ENCODE results near the gene ZBED4. TPM values are rescaled to one million over a fixed set of nuclear protein-coding genes. Genes with fewer than 3 reads are reported as not detected.
A peak's percentile ranks its signal among the peaks of the same experiment; 100 is the strongest.

ZBED4 gene
- total and polyA plus RNA-seq, 2 experiments from 2014 or later = 8.5 to 31.9 TPM

GRCh38 chr22:49916831-49917230, 63.2 kb downstream of the ZBED4 start:
- H3K4me3 ChIP-seq = peak overlapping the region; percentile 87; the same call in 1 of the 2 replicates

DNA sequence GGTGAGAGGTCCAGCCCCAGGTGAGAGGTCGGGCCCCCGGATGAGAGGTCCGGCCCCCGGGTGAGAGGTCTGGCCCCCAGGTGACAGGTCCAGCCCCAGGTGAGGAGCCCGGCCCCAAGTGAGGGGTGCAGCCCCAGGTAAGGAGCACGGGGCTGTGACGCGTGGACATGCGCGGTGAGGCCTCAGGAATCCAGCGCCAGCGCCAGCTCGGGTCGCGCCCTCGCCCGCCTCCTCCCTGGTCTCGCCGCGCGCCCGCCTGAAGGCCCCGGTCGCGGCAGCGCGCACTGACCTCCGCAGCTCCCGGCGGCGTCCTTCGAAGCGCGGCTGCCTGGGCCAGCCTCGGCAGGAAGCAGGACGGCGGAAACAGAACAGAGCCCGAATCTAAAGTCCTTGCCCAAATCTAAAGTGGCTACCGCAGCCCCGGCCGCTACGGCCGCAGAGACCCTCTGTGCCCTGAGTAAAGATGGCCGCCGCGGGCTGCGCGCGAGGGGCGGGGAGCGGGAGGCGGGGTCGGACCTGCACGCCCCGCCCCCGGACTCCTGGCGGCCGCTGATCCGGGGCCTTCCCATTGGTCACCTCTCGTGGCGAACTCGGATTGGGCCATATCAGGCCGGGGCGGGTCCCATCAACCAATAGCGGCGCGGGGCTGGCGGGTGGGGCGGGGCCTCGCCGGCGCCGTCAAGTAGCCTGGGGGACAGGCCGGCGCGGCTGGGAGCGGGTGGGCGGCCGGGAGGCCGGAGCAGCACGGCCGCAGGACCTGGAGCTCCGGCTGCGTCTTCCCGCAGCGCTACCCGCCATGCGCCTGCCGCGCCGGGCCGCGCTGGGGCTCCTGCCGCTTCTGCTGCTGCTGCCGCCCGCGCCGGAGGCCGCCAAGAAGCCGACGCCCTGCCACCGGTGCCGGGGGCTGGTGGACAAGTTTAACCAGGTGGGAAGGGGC, 64.6 kb downstream of the ZBED4 start, which contains the start of the genes ALG12 and CRELD2:
TSS of gene ALG12 (minus strand) at position 465 of the 937 bp plus-strand sequence. CDS start 4,673 bp downstream, outside the sequence.
TSS of gene CRELD2 (plus strand) at position 661 of the 937 bp plus-strand sequence. CDS start at position 797, 136 bp downstream.
- Histone ChIP-seq H3K27ac (ENCODE audit: low read depth) (peak within 1 kb of the TSS; percentile 97), H3K36me3 (ENCODE audit: insufficient read depth) (no peaks in the 10 kb centered on the region), H3K4me1 (ENCODE audit: insufficient read depth) (no peaks in the 10 kb centered on the region; the same call in 1 of the 2 replicates), H3F3A (replicated peaks; ENCODE audit: low read depth) (peaks cover 6% of the 10 kb centered on the region; the same call in 1 of the 2 replicates), H2AFZ (peak within 1 kb of the TSS; percentile 94), H3K79me2 (replicated peaks; ENCODE audit: insufficient read depth) (peaks cover 17% of the 10 kb centered on the region), H3K9me2 (ENCODE audit: insufficient read depth) (no peaks in the 10 kb centered on the region), H3K4me3 (peak within 1 kb of the TSS; percentile 87), H3K27me3 (ENCODE audit: insufficient read depth) (no peaks in the 10 kb centered on the region), H3K4me2 (peak within 1 kb of the TSS; percentile 93), H4K20me1 (replicated peaks; ENCODE audit: insufficient read depth) (no peaks in the 10 kb centered on the region; the same call in 1 of the 2 replicates)
- Mint-ChIP-seq H3K4me1 (peaks cover 2% of the 10 kb centered on the region; the same call in 2 of the 3 replicates), H3K27me3 (ENCODE audit: insufficient read depth, low read depth, poor library complexity) (peaks cover 9% of the 10 kb centered on the region), H3K27ac (peak within 1 kb of the TSS; percentile 77; the same call in 1 of the 2 replicates), H3K36me3 (ENCODE audit: low read depth) (peaks cover 2% of the 10 kb centered on the region; the same call in 2 of the 3 replicates), H3K9me3 (no peaks in the 10 kb centered on the region), H3K4me3 (peak within 1 kb of the TSS; percentile 85)
- TF ChIP-seq ETS1 (IDR thresholded peaks at IDR 0.05) (peak; percentile 45; the same call in 1 of the 2 replicates), POLR2AphosphoS5 (IDR thresholded peaks at IDR 0.05; ENCODE audit: low read depth) (peak; percentile 27), CREB1 (CRISPR knock-in tag; IDR thresholded peaks at IDR 0.05; ENCODE audit: low read depth) (peak; percentile 71), STAT1 (IDR thresholded peaks at IDR 0.05; ENCODE audit: unreplicated experiment) (no peak), REST (IDR thresholded peaks at IDR 0.05; ENCODE audit: unreplicated experiment) (peak; percentile 14)
- peak; percentile 93 for ATAC-seq
- peak; percentile 97 for DNase-seq (ENCODE audit: low spot score)

More at GRCh38 chr22:49916831-49917230, 63.2 kb downstream of the ZBED4 start:
- Histone ChIP-seq H3K27ac (ENCODE audit: low read depth) (no peak overlapping the region), H3K27me3 (ENCODE audit: insufficient read depth) (no peaks in the 10 kb centered on the region), H3K4me1 (ENCODE audit: insufficient read depth) (no peaks in the 10 kb centered on the region; the same call in 1 of the 2 replicates), H3K36me3 (ENCODE audit: insufficient read depth) (no peaks in the 10 kb centered on the region), H3F3A (replicated peaks; ENCODE audit: low read depth) (peaks cover 6% of the 10 kb centered on the region; the same call in 1 of the 2 replicates), H4K20me1 (replicated peaks; ENCODE audit: insufficient read depth) (no peaks in the 10 kb centered on the region; the same call in 1 of the 2 replicates), H3K9me2 (ENCODE audit: insufficient read depth) (no peaks in the 10 kb centered on the region), H3K4me2 (peak overlapping the region; percentile 93), H2AFZ (no peak overlapping the region), H3K79me2 (replicated peaks; ENCODE audit: insufficient read depth) (peaks cover 17% of the 10 kb centered on the region)
- TF ChIP-seq JUNB (IDR thresholded peaks at IDR 0.05; ENCODE audit: unreplicated experiment) (no peak), POLR2AphosphoS5 (IDR thresholded peaks at IDR 0.05; ENCODE audit: low read depth) (no peak), ETS1 (IDR thresholded peaks at IDR 0.05) (no peak), EZH2phosphoT487 (IDR thresholded peaks at IDR 0.05; ENCODE audit: unreplicated experiment) (no peak), EZH2 (IDR thresholded peaks at IDR 0.05; ENCODE audit: low read depth, unreplicated experiment) (no peak)
- Mint-ChIP-seq H3K27ac (no peak overlapping the region), H3K9me3 (no peaks in the 10 kb centered on the region), H3K36me3 (ENCODE audit: low read depth) (no peaks in the 10 kb centered on the region; the same call in 2 of the 3 replicates), H3K27me3 (ENCODE audit: insufficient read depth, low read depth, poor library complexity) (peaks cover 11% of the 10 kb centered on the region), H3K4me3 (peak overlapping the region; percentile 85), H3K4me1 (no peaks in the 10 kb centered on the region; the same call in 2 of the 3 replicates)
- ATAC-seq (no peak), DNase-seq (ENCODE audit: low spot score) (no peak)
